Epithelial cell of esophagus (primary cell): ENCODE measurements around the gene PEX3.

Source experiments
- DNase-seq: peaks from one replicate; pipeline ENCODE4 v3.0.0; 2010; ENCODE audit warnings: low read depth
- H3K4me3 ChIP-seq: 2 replicates; pipeline ENCODE4 v1.5.1; 2011; ENCODE audit warnings: mild to moderate bottlenecking, low read length, control low read depth
- TF ChIP-seq, protein P1 (sequence below): IDR thresholded peaks from 2 replicates; pipeline ENCODE4 v1.5.1; 2011; ENCODE audit warnings: low read depth, mild to moderate bottlenecking, low read length, control low read depth, inconsistent platforms; ENCODE audit not compliant: insufficient read depth; ENCODE audit errors: missing control alignments

PEX3 gene

DNA sequence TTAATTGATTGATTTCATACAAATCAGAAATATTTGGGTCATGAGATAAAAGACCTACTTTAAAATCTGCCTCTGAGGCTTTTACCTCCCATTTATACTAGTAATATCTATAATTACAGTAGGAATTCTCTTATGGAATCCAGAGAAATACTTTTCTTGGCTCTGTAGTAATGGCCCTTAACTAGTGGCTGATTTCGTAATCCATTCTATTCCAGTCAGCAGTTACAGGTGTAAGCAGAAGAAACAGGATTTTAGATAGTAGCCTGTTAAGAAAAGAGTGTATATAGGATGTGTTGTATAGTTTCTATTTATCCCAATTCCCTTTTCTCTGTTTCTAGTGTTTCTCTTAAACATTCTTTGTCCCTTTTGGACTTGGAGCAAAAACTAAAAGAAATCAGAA, 21.2 kb downstream of the PEX3 start:
- no peak for DNase-seq
- TF ChIP-seq, protein P1, sequence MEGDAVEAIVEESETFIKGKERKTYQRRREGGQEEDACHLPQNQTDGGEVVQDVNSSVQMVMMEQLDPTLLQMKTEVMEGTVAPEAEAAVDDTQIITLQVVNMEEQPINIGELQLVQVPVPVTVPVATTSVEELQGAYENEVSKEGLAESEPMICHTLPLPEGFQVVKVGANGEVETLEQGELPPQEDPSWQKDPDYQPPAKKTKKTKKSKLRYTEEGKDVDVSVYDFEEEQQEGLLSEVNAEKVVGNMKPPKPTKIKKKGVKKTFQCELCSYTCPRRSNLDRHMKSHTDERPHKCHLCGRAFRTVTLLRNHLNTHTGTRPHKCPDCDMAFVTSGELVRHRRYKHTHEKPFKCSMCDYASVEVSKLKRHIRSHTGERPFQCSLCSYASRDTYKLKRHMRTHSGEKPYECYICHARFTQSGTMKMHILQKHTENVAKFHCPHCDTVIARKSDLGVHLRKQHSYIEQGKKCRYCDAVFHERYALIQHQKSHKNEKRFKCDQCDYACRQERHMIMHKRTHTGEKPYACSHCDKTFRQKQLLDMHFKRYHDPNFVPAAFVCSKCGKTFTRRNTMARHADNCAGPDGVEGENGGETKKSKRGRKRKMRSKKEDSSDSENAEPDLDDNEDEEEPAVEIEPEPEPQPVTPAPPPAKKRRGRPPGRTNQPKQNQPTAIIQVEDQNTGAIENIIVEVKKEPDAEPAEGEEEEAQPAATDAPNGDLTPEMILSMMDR = no peak
- H3K4me3 ChIP-seq = no peak overlapping the region

DNA sequence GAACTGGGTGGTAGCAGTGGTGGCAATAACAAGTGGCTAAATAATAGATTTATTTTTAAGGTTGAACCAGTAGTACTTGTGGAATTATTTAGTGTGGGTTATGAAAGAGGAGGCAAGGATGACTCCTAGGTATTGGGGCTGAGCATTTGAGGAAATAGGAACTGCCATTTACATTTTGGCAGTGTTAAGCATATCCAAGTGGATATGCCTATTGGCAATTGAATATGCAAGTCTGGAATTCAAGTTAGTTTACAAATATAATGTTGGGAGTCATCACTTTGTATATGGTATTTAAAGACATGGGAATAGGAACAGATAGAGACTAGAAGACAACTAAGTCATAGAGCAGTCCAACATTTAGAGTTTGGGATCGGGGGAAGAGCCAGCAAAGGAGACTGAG, 25.9 kb downstream of the PEX3 start:
- DNase-seq = no peak

DNA sequence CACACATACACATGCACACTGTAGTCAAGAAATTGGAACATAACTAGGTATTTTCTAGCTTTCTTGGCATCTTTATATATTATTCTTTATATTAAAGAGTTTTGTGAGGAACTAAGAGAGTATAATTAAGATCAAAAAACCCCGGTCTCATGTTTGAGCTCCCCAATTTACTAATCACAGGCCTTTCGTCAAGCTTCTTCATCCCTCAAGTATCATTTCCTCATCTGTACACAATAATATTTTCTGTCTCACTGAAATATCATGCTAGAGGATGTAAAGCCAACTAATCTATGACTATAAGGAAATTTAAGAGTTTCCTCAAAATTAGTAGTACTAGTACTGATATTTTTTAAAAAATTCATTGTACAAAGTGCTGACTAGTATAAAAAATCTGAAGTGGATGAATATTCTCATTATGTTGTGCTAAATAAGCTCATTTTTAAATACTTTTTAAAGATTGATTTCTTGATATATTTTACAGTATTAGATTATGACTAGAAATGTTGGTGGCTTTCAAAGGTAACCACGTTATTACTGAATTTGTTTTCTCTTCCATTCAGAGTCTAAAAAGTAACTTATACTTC, 28.0 kb downstream of the PEX3 start:
- H3K4me3 ChIP-seq = no peak overlapping the region

More for the DNA sequence above, 25.9 kb downstream of the PEX3 start:
- TF ChIP-seq, protein P1 = no peak
- no peak overlapping the region for H3K4me3 ChIP-seq

DNA sequence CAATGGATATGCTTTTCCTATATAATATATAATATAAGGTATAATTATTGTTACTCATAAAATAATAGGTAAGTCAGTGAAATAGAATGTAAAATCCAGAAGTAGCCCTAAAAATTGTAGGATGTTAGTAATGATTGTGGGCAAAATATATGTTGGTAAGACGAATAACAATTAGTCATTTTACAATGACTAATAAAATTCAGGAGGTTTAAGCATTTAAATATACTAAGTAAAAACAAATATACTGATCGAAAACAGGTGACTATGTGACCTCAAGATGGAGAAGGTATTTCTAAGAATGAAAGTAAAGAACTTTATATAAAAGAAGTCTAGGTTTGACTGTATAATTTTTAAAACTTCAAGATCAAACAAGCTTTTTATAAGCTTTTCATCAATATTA, 32.0 kb downstream of the PEX3 start:
- TF ChIP-seq, protein P1 = no peak
- H3K4me3 ChIP-seq = no peak overlapping the region
- no peak for DNase-seq

More for the DNA sequence above, 28.0 kb downstream of the PEX3 start:
- DNase-seq = no peak
- TF ChIP-seq, protein P1 = no peak

DNA sequence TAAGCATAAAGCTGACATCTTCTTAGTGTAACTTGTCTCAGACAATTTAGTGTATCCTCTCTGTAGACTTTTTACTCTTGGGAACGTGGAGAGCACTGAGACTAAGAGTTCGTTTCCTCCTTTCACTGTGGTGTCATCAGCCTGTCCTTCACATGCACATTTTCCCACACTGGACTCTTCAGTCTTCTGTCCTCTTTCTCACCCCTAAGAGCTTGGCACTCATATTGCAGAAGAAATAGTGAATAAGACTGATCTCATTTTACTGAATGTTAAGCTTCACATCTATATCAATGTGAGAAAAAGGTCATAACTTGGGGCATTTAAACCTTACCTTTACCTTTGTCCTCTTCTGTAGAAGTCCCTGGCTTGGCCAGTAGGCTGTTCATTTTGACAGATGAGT, 35.4 kb downstream of the PEX3 start:
- no peak overlapping the region for H3K4me3 ChIP-seq
- DNase-seq = no peak
- TF ChIP-seq, protein P1 = no peak

DNA sequence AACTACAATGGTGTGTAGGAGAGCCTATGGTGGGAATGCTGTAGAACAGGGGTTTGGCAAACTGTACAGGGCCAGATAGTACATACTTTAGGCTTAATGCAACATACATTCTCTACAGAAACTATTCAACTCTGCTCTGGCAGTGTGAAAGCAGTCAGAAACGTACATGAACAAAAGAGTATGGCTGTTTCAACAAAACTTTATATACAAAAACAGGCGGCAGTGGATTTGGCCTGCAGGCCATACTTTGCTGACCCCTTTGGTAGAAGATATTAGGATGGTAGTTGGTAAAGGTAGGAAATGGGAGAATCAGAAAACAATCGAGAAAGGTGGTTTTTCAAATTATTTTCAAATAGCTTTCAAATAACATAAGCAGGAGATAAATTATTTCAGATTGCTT, 36.1 kb downstream of the PEX3 start:
- TF ChIP-seq, protein P1 = no peak
- H3K4me3 ChIP-seq = no peak overlapping the region
- no peak for DNase-seq

DNA sequence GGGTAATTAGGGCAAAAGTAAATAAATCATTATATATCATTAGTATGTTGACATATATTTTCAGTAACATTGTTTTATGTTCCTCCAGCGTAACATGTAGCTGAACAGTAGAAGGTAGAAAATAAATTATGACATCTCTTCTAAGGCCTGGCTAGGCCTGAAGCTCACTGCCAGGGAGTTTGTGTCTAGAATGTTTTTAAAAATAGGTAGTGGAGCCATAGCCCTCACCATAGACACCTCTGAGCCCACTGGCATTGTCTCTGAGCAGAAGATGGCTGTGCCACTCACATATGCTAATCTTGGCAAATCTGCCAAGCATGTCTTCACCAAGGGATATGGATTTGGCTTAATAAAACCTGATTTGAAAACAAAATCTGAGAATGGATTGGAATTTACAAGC, 39.6 kb downstream of the PEX3 start:
- H3K4me3 ChIP-seq = no peak overlapping the region
- TF ChIP-seq, protein P1 = no peak
- no peak for DNase-seq
